Spleen (tissue), 11 donors: Measurements from ENCODE around the gene ERC1. TPM values are rescaled to one million over a fixed set of nuclear protein-coding genes. Genes with fewer than 3 reads are reported as not detected.
"Not testable (repeated sequence)": the region's sequence is repeated elsewhere in the genome, so short reads cannot be mapped to it uniquely, and the experiment has no call there.

Source experiments
- DNase-seq: peaks from one replicate; pipeline ENCODE4 v3.0.0-alpha.2; 2020
- H3K27ac ChIP-seq, 8 donors: fragments of 200-600 bp; sonication (generic) in 7 of 8; 1 replicate in 4 of 8; 2 replicates in 4 of 8; pipeline versions ENCODE4 v1.5.0 to v1.8.0; 2016 to 2021; ENCODE audit warnings: inconsistent platforms in 4 of 8, mild to moderate bottlenecking in 4 of 8, moderate library complexity in 1 of 8
- H3K27me3 ChIP-seq, 7 donors: fragments of 200-600 bp; sonication (generic) in 6 of 7; replicated peaks in 1 of 7; 1 replicate in 4 of 7; 2 replicates in 3 of 7; pipeline versions ENCODE4 v1.5.0 to v1.8.0; 2016 to 2021; ENCODE audit warnings: inconsistent platforms in 3 of 7, mild to moderate bottlenecking in 1 of 7
- H3K36me3 ChIP-seq, 6 donors: fragments of 200-600 bp; sonication (generic) in 5 of 6; 1 replicate in 4 of 6; 2 replicates in 2 of 6; pipeline versions ENCODE4 v1.5.0 to v1.8.0; 2016 to 2021; ENCODE audit warnings: inconsistent platforms in 2 of 6
- H3K4me1 ChIP-seq, 6 donors: fragments of 200-600 bp; sonication (generic) in 5 of 6; 1 replicate in 3 of 6; 2 replicates in 3 of 6; pipeline versions ENCODE4 v1.5.0 to v1.8.0; 2016 to 2021; ENCODE audit warnings: inconsistent platforms in 3 of 6
- H3K4me3 ChIP-seq, 8 donors: fragments of 200-600 bp; sonication (generic) in 7 of 8; 1 replicate in 4 of 8; 2 replicates in 4 of 8; pipeline versions ENCODE4 v1.5.0 to v1.8.0; 2016 to 2021; ENCODE audit warnings: inconsistent platforms in 4 of 8, mild to moderate bottlenecking in 4 of 8, moderate library complexity in 2 of 8
- H3K9me3 ChIP-seq, 8 donors: fragments of 200-600 bp; sonication (generic) in 7 of 8; 1 replicate in 4 of 8; 2 replicates in 4 of 8; pipeline versions ENCODE4 v1.5.0 to v1.8.0; 2016 to 2021; ENCODE audit warnings: inconsistent platforms in 4 of 8
- CTCF ChIP-seq, 11 experiments: fragments of 200-600 bp in 7 of 11; fragments of 450-650 bp in 4 of 11; sonication (generic) in 4 of 11; IDR thresholded peaks in 8 of 11; conservative IDR thresholded peaks in 3 of 11; 1 replicate in 7 of 11; 2 replicates in 4 of 11; pipeline versions ENCODE4 v1.4.0 to v1.8.0; 2016 to 2021; ENCODE audit warnings: antibody characterized with exemption in 11 of 11, inconsistent platforms in 4 of 11, mild to moderate bottlenecking in 1 of 11
- POLR2A ChIP-seq, 3 donors: fragments of 450-650 bp; IDR thresholded peaks; one replicate each; pipeline ENCODE4 v1.5.1; 2017; ENCODE audit warnings: antibody characterized with exemption in 3 of 3, mild to moderate bottlenecking in 1 of 3
- POLR2AphosphoS5 ChIP-seq, 3 donors: sonication (generic); formaldehyde crosslinking; IDR thresholded peaks; one replicate each; pipeline ENCODE4 v1.5.1; 2017; ENCODE audit warnings: antibody characterized with exemption in 3 of 3
- WGBS, 5 donors: extraction: QIAGEN DNeasy Blood & Tissue Kit in 3 of 5; methylation state at CpG; one replicate each; pipeline versions ENCODE4 v1.1.5 to v1.1.7; 2013 to 2018; 5-methylcytosine and 5-hydroxymethylcytosine counted together
- intact Hi-C: fragments of 100-400 bp; cut with DNase I; formaldehyde crosslinking; loops from one replicate; pipeline ENCODE4 v1.15.0; 2023; ENCODE audit warnings: low total_unique reads
- polyA plus RNA-seq, 3 donors: library from polyadenylated mRNA; stranded (reverse); fragments of 200-250 nt; gene quantifications; one replicate each; pipeline ENCODE4 v1.2.1, GENCODE V29; 2013
- total RNA-seq, 7 donors: library from RNA; depleted of rRNA in 3 of 7; stranded (reverse); fragments of >200 nt in 3 of 7; fragmentation: NEBNext Ultra II Directional in 4 of 7; extraction: Animal tissue kit (Norgen Biotek cat#: 25700) in 4 of 7; gene quantifications; one replicate each; pipeline versions ENCODE4 v1.1.0 to v1.2.1, GENCODE V29; 2016 to 2021
- donor health status: healthy with polysubstance abuse.
- donor health status: DM: no; HTN: no; CAD: no; lungs with moderate emphysema.
- donor health status: DM: no; HTN: no; CAD: no.
- donor health status: Bipolar disorder and iron deficiency.
- donor health status: healthy.
- donor health status: DM: no; HTN: no; CAD: no.
- donor health status: DM: yes; HTN: yes; CAD: no.

ERC1 gene
- total and polyA plus RNA-seq, 10 donors, result 1.2 to 73.4 (median 42.6) TPM

DNA sequence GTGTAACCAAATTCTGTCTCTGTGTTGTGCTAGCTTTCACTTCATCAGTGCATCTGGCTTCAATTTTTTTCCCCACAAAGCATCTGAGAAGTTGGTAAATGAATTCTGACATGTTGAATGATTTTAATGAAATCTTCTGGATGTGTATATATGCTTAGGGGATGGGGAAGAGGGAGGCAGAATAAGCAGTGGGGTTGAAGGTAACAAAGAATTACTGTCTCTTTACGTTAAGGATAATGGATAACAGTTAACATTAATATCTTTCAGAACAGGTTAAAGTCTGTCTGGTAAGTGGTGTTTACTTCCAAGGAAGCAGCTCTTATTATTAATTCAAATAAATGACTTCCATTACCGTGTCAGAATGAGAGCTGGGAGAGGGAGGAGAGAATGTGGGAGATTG, 261.7 kb downstream of the ERC1 start:
- peaks cover 0 to 9% (median 0%) of the 10 kb centered on the region in 6 donors for H3K4me1 ChIP-seq
- H3K27ac ChIP-seq, result no peak overlapping the region
- H3K27me3 ChIP-seq, result no peaks in the 10 kb centered on the region
- intact Hi-C loops, result no loop called here
- no peak for DNase-seq
- H3K36me3 ChIP-seq, result peaks cover 0 to 15% (median 2%) of the 10 kb centered on the region in 6 donors
- H3K9me3 ChIP-seq, result peaks cover 0 to 5% (median 0%) of the 10 kb centered on the region in 8 donors
- WGBS, 5 donors, result 62 to 95% (median 75%) methylated on average over 2 of the region's 2 CpGs
- no peak for TF ChIP-seq CTCF (IDR thresholded peaks at IDR 0.05 in 8 of 11, conservative IDR thresholded peaks at IDR 0.05 in 3 of 11)
- no peak for TF ChIP-seq POLR2AphosphoS5 (IDR thresholded peaks at IDR 0.05)
- TF ChIP-seq POLR2A (IDR thresholded peaks at IDR 0.05), result no peak
- no peak overlapping the region for H3K4me3 ChIP-seq

DNA sequence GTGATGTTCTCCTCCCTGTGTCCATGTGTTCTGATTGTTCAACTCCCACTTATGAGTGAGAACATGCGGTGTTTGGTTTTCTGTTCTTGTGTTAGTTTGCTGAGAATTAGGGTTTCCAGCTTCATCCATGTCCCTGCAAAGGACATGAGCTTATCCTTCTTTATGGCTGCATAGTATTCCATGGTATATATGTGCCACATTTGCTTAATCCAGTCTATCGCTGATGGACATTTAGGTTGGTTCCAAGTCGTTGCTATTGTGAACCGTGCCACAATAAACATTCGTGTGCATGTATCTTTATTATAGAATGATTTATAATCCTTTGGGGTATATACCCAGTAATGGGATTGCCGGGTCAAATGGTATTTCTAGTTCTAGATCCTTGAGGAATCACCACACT, 264.1 kb downstream of the ERC1 start:
- DNase-seq, H3K9me3 ChIP-seq, H3K4me1 ChIP-seq, H3K27me3 ChIP-seq, intact Hi-C loops, H3K27ac ChIP-seq, H3K4me3 ChIP-seq: not testable (repeated sequence)
- 97 to 99% (median 98%) methylated on average over 6 of the region's 6 CpGs for WGBS, 5 donors
- peaks cover 0 to 15% (median 2%) of the 10 kb centered on the region in 6 donors for H3K36me3 ChIP-seq

GRCh38 chr12:1255854-1256253, 264.8 kb downstream of the ERC1 start:
- WGBS, 5 donors, result 89 to 98% (median 98%) methylated on average over 4 of the region's 4 CpGs
- H3K4me1 ChIP-seq, H3K27me3 ChIP-seq, H3K9me3 ChIP-seq, H3K4me3 ChIP-seq, intact Hi-C loops, DNase-seq, H3K27ac ChIP-seq: not testable (repeated sequence)
- H3K36me3 ChIP-seq, result peaks cover 0 to 16% (median 2%) of the 10 kb centered on the region in 6 donors

- Histone ChIP-seq H3K27me3 (no peaks in the 10 kb centered on the region), H3K4me3 (no peak overlapping the region), H3K4me1 (no peaks in the 10 kb centered on the region), H3K27ac (no peak overlapping the region), H3K9me3 (peaks cover 0 to 5% (median 0%) of the 10 kb centered on the region in 8 donors), H3K36me3 (peaks cover 0 to 18% (median 2%) of the 10 kb centered on the region in 6 donors)
- WGBS, 5 donors, result 87 to 97% (median 95%) methylated on average over 2 of the region's 2 CpGs
- DNase-seq, result no peak
- TF ChIP-seq POLR2AphosphoS5 (IDR thresholded peaks at IDR 0.05) (no peak), CTCF (IDR thresholded peaks at IDR 0.05 in 8 of 11, conservative IDR thresholded peaks at IDR 0.05 in 3 of 11) (no peak), POLR2A (IDR thresholded peaks at IDR 0.05) (no peak)
- intact Hi-C loops, result no loop called here
Observed at GRCh38 chr12:1256285-1256684, 265.3 kb downstream of the ERC1 start.

DNA sequence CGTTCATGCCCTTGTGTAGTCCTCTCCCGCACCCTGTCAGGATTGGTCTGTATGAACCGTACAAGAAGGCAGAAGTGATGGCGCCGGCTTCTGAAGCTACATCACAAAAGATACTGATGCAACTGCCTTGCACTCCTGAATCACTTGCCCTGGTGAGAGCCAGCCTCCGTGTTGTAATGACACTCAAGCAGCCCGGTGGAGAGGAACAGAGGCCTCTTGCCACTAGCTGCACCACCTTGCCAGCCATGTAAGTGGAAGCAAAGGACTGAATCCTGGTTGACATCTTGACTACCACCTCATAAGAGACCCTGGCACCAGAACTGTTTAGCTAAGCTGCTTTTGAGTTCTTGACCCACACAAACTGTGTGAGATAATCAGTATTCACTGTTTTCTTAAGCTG, 266.0 kb downstream of the ERC1 start:
- TF ChIP-seq CTCF (IDR thresholded peaks at IDR 0.05 in 8 of 11, conservative IDR thresholded peaks at IDR 0.05 in 3 of 11), result no peak
- TF ChIP-seq POLR2AphosphoS5 (IDR thresholded peaks at IDR 0.05), result no peak
- no peak for TF ChIP-seq POLR2A (IDR thresholded peaks at IDR 0.05)
- WGBS, 5 donors, result 85 to 98% (median 98%) methylated on average over 7 of the region's 7 CpGs
- DNase-seq, result no peak

More for the DNA sequence above, 266.0 kb downstream of the ERC1 start:
- H3K9me3 ChIP-seq, result peaks cover 0 to 5% (median 0%) of the 10 kb centered on the region in 8 donors
- H3K27me3 ChIP-seq, result no peaks in the 10 kb centered on the region
- H3K27ac ChIP-seq, result no peak overlapping the region
- intact Hi-C loops, result no loop called here
- peaks cover 0 to 20% (median 2%) of the 10 kb centered on the region in 6 donors for H3K36me3 ChIP-seq
- no peak overlapping the region for H3K4me3 ChIP-seq
- no peaks in the 10 kb centered on the region for H3K4me1 ChIP-seq
